GM12878 (cell line): Measurements from ENCODE around the gene MYH6. TPM values are rescaled to one million over a fixed set of nuclear protein-coding genes. Genes with fewer than 3 reads are reported as not detected.

ENCODE experiments used
- ATAC-seq: fragments of 200-7000 bp; cut with Tn5 transposase; 3 replicates; pipeline ENCODE4 v1.9.1; 2020; ENCODE audit warnings: mild to moderate bottlenecking, moderate library complexity
- BruUV-seq: library from RNA; stranded (reverse); fragments of 400-500 nt; replicated peaks from 2 replicates; lab custom pipeline; 2021; lab: Mats Ljungman, UMichigan
- CTCF ChIA-PET: fragments of 300-600 bp; sonication (Branson Sonifier 250); formaldehyde crosslinking; extraction: SDS; loops from one replicate; lab custom pipeline; 2021; ENCODE audit warnings: inconsistent platforms; lab: Yijun Ruan, JAX
- POLR2A ChIA-PET: fragments of 350-600 bp; formaldehyde crosslinking; extraction: SDS; loops from one replicate; lab custom pipeline; 2021; ENCODE audit warnings: inconsistent platforms; lab: Charles Lee
- RAD21 ChIA-PET: fragments of 300-600 bp; sonication (Branson Sonifier 250); formaldehyde crosslinking; loops from one replicate; lab custom pipeline; 2023; ENCODE audit warnings: antibody characterized with exemption; ENCODE audit not compliant: unreplicated experiment; lab: Charles Lee
- SMC1A ChIA-PET: fragments of 300-600 bp; sonication (Branson Sonifier 250); formaldehyde crosslinking; loops from one replicate; lab custom pipeline; 2023; ENCODE audit not compliant: unreplicated experiment, uncharacterized antibody; lab: Charles Lee
- DNase-seq: peaks from one replicate; pipeline ENCODE4 v3.0.0-alpha.2; 2011; ENCODE audit warnings: low read depth, low spot score
- FAIRE-seq: peaks from 3 replicates; lab custom pipeline; 2011; peaks lifted over from hg19 to GRCh38; lab: Jason Lieb, UNC
- H2AFZ ChIP-seq: 2 replicates; pipeline ENCODE4 v1.6.0; 2011; ENCODE audit warnings: low read depth, low read length, control low read depth; ENCODE audit not compliant: control insufficient read depth
- H3K27ac ChIP-seq: 2 replicates; pipeline ENCODE4 v1.5.1; 2011; ENCODE audit warnings: control low read depth; ENCODE audit not compliant: control insufficient read depth, insufficient read depth
- H3K27me3 ChIP-seq, 2 experiments: replicated peaks in 1 of 2; 2 replicates each; pipeline versions ENCODE4 v1.6.0 to v1.6.1; 2011; ENCODE audit warnings: low read length in 1 of 2; ENCODE audit not compliant: control insufficient read depth in 2 of 2, insufficient read depth in 2 of 2
- H3K36me3 ChIP-seq, 2 experiments: 2 replicates each; pipeline ENCODE4 v1.5.1; 2011; ENCODE audit warnings: low read length in 1 of 2; ENCODE audit not compliant: control insufficient read depth in 2 of 2, insufficient read depth in 2 of 2
- H3K4me1 ChIP-seq: 2 replicates; pipeline ENCODE4 v1.6.1; 2011; ENCODE audit warnings: mild to moderate bottlenecking, low read length, moderate library complexity, mixed read lengths; ENCODE audit not compliant: control insufficient read depth, insufficient read depth
- H3K4me2 ChIP-seq: 2 replicates; pipeline ENCODE4 v1.6.0; 2011; ENCODE audit warnings: control low read depth; ENCODE audit not compliant: control insufficient read depth, insufficient read depth
- H3K4me3 ChIP-seq: fragments of 200-600 bp; sonication (generic); 2 replicates; pipeline ENCODE4 v1.5.1; 2016
- H3K79me2 ChIP-seq: 2 replicates; pipeline ENCODE4 v1.6.0; 2011; ENCODE audit warnings: low read length; ENCODE audit not compliant: control insufficient read depth, insufficient read depth
- H3K9ac ChIP-seq: 2 replicates; pipeline ENCODE4 v1.8.0; 2011; ENCODE audit warnings: low read length, control low read depth, mixed read lengths; ENCODE audit not compliant: control insufficient read depth, insufficient read depth
- H3K9me3 ChIP-seq: replicated peaks from 3 replicates; pipeline ENCODE4 v1.5.1; 2011; ENCODE audit warnings: mild to moderate bottlenecking, low read length; ENCODE audit not compliant: control insufficient read depth, insufficient read depth
- H4K20me1 ChIP-seq: 2 replicates; pipeline ENCODE4 v1.6.0; 2011; ENCODE audit not compliant: control insufficient read depth, insufficient read depth
- BCLAF1 ChIP-seq: fragments of 450-650 bp; IDR thresholded peaks from 2 replicates; pipeline ENCODE4 v1.6.1; 2017; ENCODE audit warnings: antibody characterized with exemption, mild to moderate bottlenecking, moderate library complexity
- CEBPZ ChIP-seq: fragments of 150-350 bp; IDR thresholded peaks from 2 replicates; pipeline ENCODE4 v1.6.1; 2016; ENCODE audit warnings: low read depth, low read length
- ELK1 ChIP-seq: IDR thresholded peaks from 2 replicates; pipeline ENCODE4 v1.6.1; 2012; ENCODE audit warnings: low read depth, low read length, improper control_type of control experiment
- FOXK2 ChIP-seq: fragments of 450-650 bp; IDR thresholded peaks from 2 replicates; pipeline ENCODE4 v1.6.1; 2017; ENCODE audit warnings: mild to moderate bottlenecking, moderate library complexity
- IRF4 ChIP-seq: IDR thresholded peaks from 2 replicates; pipeline ENCODE4 v1.6.1; 2011; ENCODE audit warnings: low read depth, low read length
- MEF2A ChIP-seq: IDR thresholded peaks from 2 replicates; pipeline ENCODE4 v1.6.1; 2011; ENCODE audit warnings: low read depth, mild to moderate bottlenecking, low read length, moderate library complexity; ENCODE audit not compliant: insufficient read depth
- MTA3 ChIP-seq: IDR thresholded peaks from 2 replicates; pipeline ENCODE4 v1.6.1; 2012; ENCODE audit warnings: low read length, inconsistent platforms, borderline replicate concordance
- NBN ChIP-seq: fragments of 450-650 bp; IDR thresholded peaks from 2 replicates; pipeline ENCODE4 v1.6.1; 2016
- SMC3 ChIP-seq: IDR thresholded peaks from 2 replicates; pipeline ENCODE4 v1.6.1; 2011; ENCODE audit warnings: low read length, improper control_type of control experiment, borderline replicate concordance
- WGBS: methylation state at CpG from one replicate; pipeline ENCODE4 v1.1.6; 2016; ENCODE audit warnings: low lambda C conversion rate; ENCODE audit not compliant: insufficient replicate concordance, insufficient coverage; ENCODE audit errors: missing lambda C conversion rate; 5-methylcytosine and 5-hydroxymethylcytosine counted together
- in situ Hi-C: fragments of 300-500 bp; cut with MboI; formaldehyde crosslinking; loops from 9 replicates; pipeline ENCODE4 v1.14.3; 2018; ENCODE audit warnings: mixed read lengths
- intact Hi-C: fragments of 100-400 bp; cut with micrococcal nuclease; formaldehyde crosslinking; loops from one replicate; pipeline ENCODE4 v1.14.2; 2022; ENCODE audit not compliant: unreplicated experiment
- polyA plus RNA-seq, 11 experiments: library from polyadenylated mRNA; depleted of rRNA in 4 of 11; unstranded in 6 of 11; stranded (reverse) in 5 of 11; fragments of >200 nt; fragmentation: Nextera tagmentation in 4 of 11; fragmentation: Illumina TruSeq in 1 of 11; extraction: Ambion mirVana in 4 of 11; extraction: Trizol in 1 of 11; gene quantifications; 1 replicate in 1 of 11; 2 replicates in 10 of 11; pipeline versions ENCODE4 v1.2.1 to v1.2.3, GENCODE V29; 2011 to 2016; ENCODE audit warnings: inconsistent platforms in 2 of 11, missing spikeins in 2 of 11, low read depth in 1 of 11
- total RNA-seq, 4 experiments: library from RNA; depleted of rRNA in 3 of 4; stranded (reverse); fragments of >200 nt in 3 of 4; fragmentation: Illumina TruSeq in 1 of 4; extraction: Trizol in 1 of 4; gene quantifications; 2 replicates each; pipeline versions ENCODE4 v1.2.1 to v1.2.3, GENCODE V29; 2013 to 2021

The MYH6 gene
- total and polyA plus RNA-seq, 10 of the 15 experiments (the other 5 are each of a cell fraction or from before 2014, with no cell fraction given), result 0.01 to 0.84 (median 0.05) TPM; not detected in 7

GRCh38 chr14:23409966-23410635, 2.0 kb upstream of the MYH6 start:
- no TSS peak for BruUV-seq
- Histone ChIP-seq H3K79me2 (no peaks in the 10 kb centered on the region), H3K9ac (no peak overlapping the region), H3K4me3 (no peak overlapping the region), H3K27ac (no peak overlapping the region), H3K9me3 (no peaks in the 10 kb centered on the region), H3K36me3 (no peaks in the 10 kb centered on the region), H3K4me1 (no peaks in the 10 kb centered on the region), H4K20me1 (no peaks in the 10 kb centered on the region), H3K27me3 (peaks cover 0 to 3% of the 10 kb centered on the region in 2 experiments; a peak in 1 of 4 replicates), H3K4me2 (no peak overlapping the region), H2AFZ (no peak overlapping the region)
- 35% methylated on average over 12 of the region's 14 CpGs for WGBS
- DNase-seq, result no peak
- ChIA-PET SMC1A (no interaction called here), RAD21 (no interaction called here), CTCF (interaction anchor here (1.1 to 1.7 kb wide), 3 partner anchors 30 to 130 kb away, joined by 3 to 4 read pairs (median 3); no protein-coding TSS in a partner anchor), POLR2A (interaction anchor here (0.7 kb wide), 1 partner anchor 13 kb away, joined by 4 read pairs; no protein-coding TSS in a partner anchor)
- FAIRE-seq, result no peak
- no peak for ATAC-seq
- intact Hi-C loops, result no loop called here
- in situ Hi-C loops, result no loop called here
- no peak for TF ChIP-seq MEF2A

- 32% methylated on average over 2 of the region's 2 CpGs for WGBS
- Histone ChIP-seq H3K4me1 (no peaks in the 10 kb centered on the region), H3K4me2 (no peak overlapping the region), H3K9me3 (no peaks in the 10 kb centered on the region), H3K4me3 (no peak overlapping the region), H3K27me3 (peaks cover 0 to 3% of the 10 kb centered on the region in 2 experiments; a peak in 2 of 4 replicates), H3K27ac (no peak overlapping the region), H3K79me2 (no peaks in the 10 kb centered on the region), H3K9ac (no peak overlapping the region), H4K20me1 (no peaks in the 10 kb centered on the region), H3K36me3 (no peaks in the 10 kb centered on the region), H2AFZ (no peak overlapping the region)
- ATAC-seq (peak; percentile 25; the same call in 1 of the 3 replicates), FAIRE-seq (no peak), DNase-seq (no peak)
- TF ChIP-seq FOXK2 (no peak), IRF4 (peak; percentile 62; the same call in 1 of the 2 replicates), SMC3 (no peak), BCLAF1 (no peak), ELK1 (no peak), CEBPZ (no peak), NBN (no peak), MTA3 (no peak)
- POLR2A ChIA-PET, result interaction anchor here (0.7 kb wide), 1 partner anchor 14 kb away, joined by 4 read pairs; no protein-coding TSS in a partner anchor
- intact Hi-C loops, result no loop called here
- CTCF ChIA-PET, result interaction anchor here (1.1 kb wide), 1 partner anchor 131 kb away, joined by 4 read pairs; no protein-coding TSS in a partner anchor
- SMC1A ChIA-PET, result no interaction called here
- BruUV-seq, result no TSS peak
- RAD21 ChIA-PET, result no interaction called here
- in situ Hi-C loops, result no loop called here
Observed at GRCh38 chr14:23409475-23409874, 1.4 kb upstream of the MYH6 start.
